IMR-90 (cell line): ENCODE data around the gene KRT32. TPM values are rescaled to one million over a fixed set of nuclear protein-coding genes. Genes with fewer than 3 reads are reported as not detected.
A peak's percentile ranks its signal among the peaks of the same experiment; 100 is the strongest.

Experiments
- ATAC-seq: fragments of 200-7000 bp; cut with Tn5 transposase; 2 replicates; pipeline ENCODE4 v1.9.1; 2020; ENCODE audit warnings: low read depth, mild to moderate bottlenecking, moderate library complexity
- BruUV-seq: library from RNA; stranded (reverse); fragments of 400-500 nt; replicated peaks from 2 replicates; lab custom pipeline; 2021; lab: Mats Ljungman, UMichigan
- CTCF ChIA-PET: fragments of 300-600 bp; formaldehyde crosslinking; extraction: SDS; loops from one replicate; lab custom pipeline; 2021; ENCODE audit warnings: antibody characterized with exemption; lab: Yijun Ruan, JAX
- POLR2A ChIA-PET: fragments of 300-600 bp; sonication (Branson Sonifier 250); formaldehyde crosslinking; loops from one replicate; lab custom pipeline; 2022; ENCODE audit warnings: antibody characterized with exemption; ENCODE audit not compliant: unreplicated experiment; lab: Charles Lee
- DNase-seq: peaks from one replicate; pipeline ENCODE4 v3.0.0; 2013
- H2AFZ ChIP-seq: replicated peaks from 2 replicates; pipeline ENCODE3; 2013; ENCODE audit warnings: low read length, mild to moderate bottlenecking; ENCODE audit not compliant: poor library complexity
- H2AK5ac ChIP-seq: 2 replicates; pipeline ENCODE4 v1.6.1; 2013; ENCODE audit warnings: low read depth, low read length, inconsistent platforms
- H2AK9ac ChIP-seq: replicated peaks from 2 replicates; pipeline ENCODE3; 2013; ENCODE audit warnings: mild to moderate bottlenecking, low read depth, low read length, moderate library complexity; ENCODE audit not compliant: poor library complexity
- H2BK120ac ChIP-seq: 2 replicates; pipeline ENCODE4 v1.6.1; 2013; ENCODE audit warnings: low read depth, low read length, inconsistent platforms
- H2BK15ac ChIP-seq: 3 replicates; pipeline ENCODE4 v1.6.1; 2013; ENCODE audit warnings: low read depth, low read length, inconsistent platforms
- H2BK20ac ChIP-seq: 2 replicates; pipeline ENCODE4 v1.6.1; 2013; ENCODE audit warnings: low read depth, mild to moderate bottlenecking, inconsistent platforms, low read length, moderate library complexity
- H2BK5ac ChIP-seq: 2 replicates; pipeline ENCODE4 v1.6.1; 2013; ENCODE audit warnings: mild to moderate bottlenecking, low read depth, low read length, inconsistent platforms; ENCODE audit not compliant: poor library complexity, severe bottlenecking
- H3K14ac ChIP-seq: replicated peaks from 2 replicates; pipeline ENCODE4 v1.6.1; 2013; ENCODE audit warnings: low read depth, low read length, inconsistent platforms
- H3K18ac ChIP-seq: 2 replicates; pipeline ENCODE4 v1.6.1; 2013; ENCODE audit warnings: low read depth, low read length, control low read depth
- H3K23ac ChIP-seq: 2 replicates; pipeline ENCODE4 v1.6.1; 2013; ENCODE audit warnings: low read depth, low read length, inconsistent platforms
- H3K27ac ChIP-seq: 2 replicates; pipeline ENCODE4 v1.5.1; 2013; ENCODE audit warnings: mild to moderate bottlenecking, control low read depth, low read length; ENCODE audit not compliant: insufficient read depth
- H3K27me3 ChIP-seq: 2 replicates; pipeline ENCODE4 v1.6.1; 2013; ENCODE audit warnings: low read length; ENCODE audit not compliant: control insufficient read depth, insufficient read depth
- H3K36me3 ChIP-seq: 2 replicates; pipeline ENCODE4 v1.6.1; 2013; ENCODE audit warnings: low read length, mixed read lengths; ENCODE audit not compliant: control insufficient read depth, insufficient read depth
- H3K4ac ChIP-seq: 2 replicates; pipeline ENCODE4 v1.6.1; 2013; ENCODE audit warnings: low read depth, low read length, inconsistent platforms
- H3K4me1 ChIP-seq: 2 replicates; pipeline ENCODE4 v1.6.1; 2013; ENCODE audit warnings: low read length, mixed read lengths; ENCODE audit not compliant: control insufficient read depth, insufficient read depth
- H3K4me2 ChIP-seq: 2 replicates; pipeline ENCODE4 v1.6.1; 2013; ENCODE audit warnings: low read depth, mild to moderate bottlenecking, control low read depth, low read length, moderate library complexity
- H3K4me3 ChIP-seq: 2 replicates; pipeline ENCODE4 v1.5.1; 2013; ENCODE audit warnings: low read depth, mild to moderate bottlenecking, control low read depth, low read length, moderate library complexity; ENCODE audit not compliant: insufficient read depth
- H3K56ac ChIP-seq: 2 replicates; pipeline ENCODE4 v1.6.1; 2013; ENCODE audit warnings: low read length, inconsistent platforms; ENCODE audit not compliant: insufficient read depth; ENCODE audit errors: extremely low read depth
- H3K79me1 ChIP-seq, 2 experiments: 2 replicates each; pipeline ENCODE4 v1.6.1; 2013; ENCODE audit warnings: low read length in 2 of 2, inconsistent platforms in 1 of 2, low read depth in 1 of 2
- H3K9ac ChIP-seq: 2 replicates; pipeline ENCODE4 v1.6.1; 2013; ENCODE audit warnings: low read depth, low read length, control low read depth
- H3K9me1 ChIP-seq: 2 replicates; pipeline ENCODE4 v1.6.1; 2013; ENCODE audit warnings: low read length, inconsistent platforms; ENCODE audit not compliant: insufficient read depth
- H3K9me3 ChIP-seq: 2 replicates; pipeline ENCODE4 v1.6.1; 2013; ENCODE audit warnings: low read length; ENCODE audit not compliant: control insufficient read depth, insufficient read depth
- H4K20me1 ChIP-seq: 2 replicates; pipeline ENCODE4 v1.6.1; 2013; ENCODE audit warnings: low read length, inconsistent platforms; ENCODE audit not compliant: insufficient read depth
- H4K5ac ChIP-seq: 2 replicates; pipeline ENCODE4 v1.6.1; 2013; ENCODE audit warnings: mild to moderate bottlenecking, low read depth, low read length, control low read depth
- H4K8ac ChIP-seq, 2 experiments: 2 replicates each; pipeline ENCODE4 v1.6.1; 2013; ENCODE audit warnings: low read depth in 2 of 2, low read length in 2 of 2, control low read depth in 1 of 2, inconsistent platforms in 1 of 2
- H4K91ac ChIP-seq: 2 replicates; pipeline ENCODE4 v1.6.1; 2013; ENCODE audit warnings: low read depth, low read length, inconsistent platforms; ENCODE audit not compliant: insufficient read depth
- CHD1 ChIP-seq: IDR thresholded peaks from 2 replicates; pipeline ENCODE4 v1.6.1; 2012; ENCODE audit warnings: low read depth, low read length, improper control_type of control experiment
- CTCF ChIP-seq: conservative IDR thresholded peaks from 2 replicates; pipeline ENCODE4 v1.5.1; 2012; ENCODE audit warnings: mild to moderate bottlenecking, low read depth, low read length, improper control_type of control experiment
- USF2 ChIP-seq: fragments of 150-350 bp; IDR thresholded peaks from 2 replicates; pipeline ENCODE4 v1.6.1; 2017; ENCODE audit warnings: mild to moderate bottlenecking, antibody characterized with exemption, low read length, low read depth
- WGBS, 2 experiments: methylation state at CpG; one replicate each; pipeline versions ENCODE4 v1.1.5 to v1.1.7; 2013; ENCODE audit warnings: missing lambda C conversion rate in 2 of 2; ENCODE audit not compliant: insufficient read length in 1 of 2; ENCODE audit errors: extremely low coverage in 2 of 2; 5-methylcytosine and 5-hydroxymethylcytosine counted together
- dilution Hi-C: fragments of 300-500 bp; cut with HindIII; formaldehyde crosslinking; loops from one replicate; pipeline ENCODE4 v1.14.3; 2018; ENCODE audit warnings: low sequenced_read_pairs; ENCODE audit not compliant: unreplicated experiment
- in situ Hi-C: fragments of 300-500 bp; cut with MboI; formaldehyde crosslinking; loops from 3 replicates; pipeline ENCODE4 v1.14.3; 2019; ENCODE audit warnings: low sequenced_read_pairs, inconsistent platforms, mixed read lengths
- intact Hi-C: fragments of 100-400 bp; cut with micrococcal nuclease; formaldehyde crosslinking; loops from 2 replicates; pipeline ENCODE4 v1.10.0; 2022
- polyA plus RNA-seq, 3 experiments: library from polyadenylated mRNA; depleted of rRNA; stranded (reverse); fragments of >200 nt; gene quantifications; 2 replicates each; pipeline ENCODE4 v1.2.3, GENCODE V29; 2012; ENCODE audit warnings: low replicate concordance in 1 of 3
- total RNA-seq: library from RNA; depleted of rRNA; stranded (reverse); fragments of >200 nt; gene quantifications from 2 replicates; pipeline ENCODE4 v1.2.3, GENCODE V29; 2012

KRT32 gene
- total and polyA plus RNA-seq, 2 of the 4 experiments (the other 2 are of a cell fraction), result 0.09 TPM; not detected in 1

GRCh38 chr17:41503202-41503601 lies 36.0 kb upstream of the KRT32 start:
- CTCF ChIA-PET, result interaction anchor here (1.0 to 1.5 kb wide), 2 partner anchors 45 to 160 kb away, joined by 3 to 4 read pairs; no protein-coding TSS in a partner anchor
- in situ Hi-C loops, result no loop called here
- WGBS, 2 experiments, result 100% methylated on average over 1 of the region's 9 CpGs; no CpG with 5 or more reads in 1 of the 2 experiments

More at GRCh38 chr17:41503202-41503601, 36.0 kb upstream of the KRT32 start:
- Histone ChIP-seq H3K4me1 (peaks cover 16% of the 10 kb centered on the region), H3K4ac (no peak overlapping the region; the same call in 1 of the 2 replicates), H3K56ac (no peak overlapping the region), H3K79me1 (no peaks in the 10 kb centered on the region), H2BK15ac (no peak overlapping the region), H2BK20ac (no peak overlapping the region), H3K36me3 (no peaks in the 10 kb centered on the region), H2AK5ac (peak overlapping the region; percentile 55; the same call in 1 of the 2 replicates), H4K5ac (no peak overlapping the region), H2BK5ac (no peak overlapping the region), H2BK120ac (no peak overlapping the region), H3K27me3 (no peaks in the 10 kb centered on the region; the same call in 1 of the 2 replicates), H2AK9ac (no peak overlapping the region), H3K14ac (no peak overlapping the region), H3K9me1 (peaks cover 13% of the 10 kb centered on the region), H2AFZ (no peak overlapping the region), H3K27ac (no peak overlapping the region), H4K20me1 (no peaks in the 10 kb centered on the region), H3K4me2 (no peak overlapping the region), H4K91ac (no peak overlapping the region), H3K18ac (no peak overlapping the region), H3K9me3 (no peaks in the 10 kb centered on the region), H3K4me3 (no peak overlapping the region), H3K23ac (no peak overlapping the region), H3K9ac (no peak overlapping the region), H4K8ac (no peak overlapping the region)
- no peak for ATAC-seq
- dilution Hi-C loops, result no loop called here
- POLR2A ChIA-PET, result no interaction called here
- intact Hi-C loops, result no loop called here
- no peak for TF ChIP-seq USF2
- no peak for TF ChIP-seq CHD1
- TF ChIP-seq CTCF, result no peak
- no TSS peak for BruUV-seq
- no peak for DNase-seq
